GM12878 (cell line): ENCODE data around the gene SNX10. TPM values are rescaled to one million over a fixed set of nuclear protein-coding genes. Genes with fewer than 3 reads are reported as not detected.

Source experiments
- BCLAF1 ChIP-seq: fragments of 450-650 bp; IDR thresholded peaks from 2 replicates; pipeline ENCODE4 v1.6.1; 2017; ENCODE audit warnings: antibody characterized with exemption, mild to moderate bottlenecking, moderate library complexity
- CHD1 ChIP-seq: IDR thresholded peaks from 2 replicates; pipeline ENCODE4 v1.6.1; 2012; ENCODE audit warnings: low read depth, low read length, improper control_type of control experiment
- CHD2 ChIP-seq: IDR thresholded peaks from 2 replicates; pipeline ENCODE4 v1.6.1; 2011; ENCODE audit warnings: low read depth, low read length, improper control_type of control experiment, borderline replicate concordance
- GATAD2B ChIP-seq: fragments of 450-650 bp; conservative IDR thresholded peaks from 2 replicates; pipeline ENCODE4 v1.6.1; 2017; ENCODE audit warnings: low read depth, mild to moderate bottlenecking, moderate library complexity
- IRF4 ChIP-seq: IDR thresholded peaks from 2 replicates; pipeline ENCODE4 v1.6.1; 2011; ENCODE audit warnings: low read depth, low read length
- LARP7 ChIP-seq: fragments of 450-650 bp; IDR thresholded peaks from 2 replicates; pipeline ENCODE4 v1.6.1; 2017; ENCODE audit warnings: mild to moderate bottlenecking
- MEF2B ChIP-seq: fragments of 450-650 bp; IDR thresholded peaks from 2 replicates; pipeline ENCODE4 v1.6.1; 2018; ENCODE audit warnings: mild to moderate bottlenecking, moderate library complexity; ENCODE audit not compliant: partially characterized antibody, poor library complexity, severe bottlenecking
- MLLT1 ChIP-seq: fragments of 450-650 bp; IDR thresholded peaks from 2 replicates; pipeline ENCODE4 v1.6.1; 2016; ENCODE audit warnings: mild to moderate bottlenecking
- MTA2 ChIP-seq: fragments of 450-650 bp; IDR thresholded peaks from 2 replicates; pipeline ENCODE4 v1.6.1; 2016; ENCODE audit warnings: low read depth, mild to moderate bottlenecking, moderate library complexity
- MTA3 ChIP-seq: IDR thresholded peaks from 2 replicates; pipeline ENCODE4 v1.6.1; 2012; ENCODE audit warnings: low read length, inconsistent platforms, borderline replicate concordance
- PAX8 ChIP-seq: fragments of 450-650 bp; IDR thresholded peaks from 2 replicates; pipeline ENCODE4 v1.6.1; 2017; ENCODE audit warnings: mild to moderate bottlenecking, moderate library complexity
- PKNOX1 ChIP-seq: fragments of 450-650 bp; IDR thresholded peaks from 2 replicates; pipeline ENCODE4 v1.6.1; 2016; ENCODE audit warnings: mild to moderate bottlenecking
- SIN3A ChIP-seq: IDR thresholded peaks from 2 replicates; pipeline ENCODE4 v1.6.1; 2012; ENCODE audit warnings: low read depth, low read length, improper control_type of control experiment
- SMAD1 ChIP-seq: fragments of 450-650 bp; IDR thresholded peaks from 2 replicates; pipeline ENCODE4 v1.6.1; 2018; ENCODE audit warnings: mild to moderate bottlenecking, low read depth; ENCODE audit not compliant: partially characterized antibody
- SMARCA5 ChIP-seq: fragments of 450-650 bp; IDR thresholded peaks from 2 replicates; pipeline ENCODE4 v1.6.1; 2017; ENCODE audit warnings: mild to moderate bottlenecking
- SPI1 ChIP-seq: IDR thresholded peaks from 2 replicates; pipeline ENCODE4 v1.6.1; 2011; ENCODE audit warnings: low read depth, mild to moderate bottlenecking, low read length, moderate library complexity, borderline replicate concordance; ENCODE audit not compliant: insufficient read depth
- TCF12 ChIP-seq: IDR thresholded peaks from 2 replicates; pipeline ENCODE4 v1.6.1; 2011; ENCODE audit warnings: low read depth, mild to moderate bottlenecking, low read length
- TCF3 ChIP-seq: IDR thresholded peaks from 2 replicates; pipeline ENCODE4 v1.6.1; 2012; ENCODE audit warnings: low read depth, mild to moderate bottlenecking, low read length, borderline replicate concordance; ENCODE audit not compliant: insufficient read depth
- TCF7 ChIP-seq: IDR thresholded peaks from 2 replicates; pipeline ENCODE4 v1.6.1; 2014; ENCODE audit warnings: antibody characterized with exemption, borderline replicate concordance
- YY1 ChIP-seq: IDR thresholded peaks from 2 replicates; pipeline ENCODE4 v1.6.1; 2011; ENCODE audit warnings: low read depth, mild to moderate bottlenecking, low read length
- ZBTB40 ChIP-seq: fragments of 450-650 bp; IDR thresholded peaks from 2 replicates; pipeline ENCODE4 v1.6.1; 2016; ENCODE audit warnings: mild to moderate bottlenecking, moderate library complexity, borderline replicate concordance
- polyA plus RNA-seq, 11 experiments: library from polyadenylated mRNA; depleted of rRNA in 4 of 11; unstranded in 6 of 11; stranded (reverse) in 5 of 11; fragments of >200 nt; fragmentation: Nextera tagmentation in 4 of 11; fragmentation: Illumina TruSeq in 1 of 11; extraction: Ambion mirVana in 4 of 11; extraction: Trizol in 1 of 11; gene quantifications; 1 replicate in 1 of 11; 2 replicates in 10 of 11; pipeline versions ENCODE4 v1.2.1 to v1.2.3, GENCODE V29; 2011 to 2016; ENCODE audit warnings: inconsistent platforms in 2 of 11, missing spikeins in 2 of 11, low read depth in 1 of 11
- total RNA-seq, 4 experiments: library from RNA; depleted of rRNA in 3 of 4; stranded (reverse); fragments of >200 nt in 3 of 4; fragmentation: Illumina TruSeq in 1 of 4; extraction: Trizol in 1 of 4; gene quantifications; 2 replicates each; pipeline versions ENCODE4 v1.2.1 to v1.2.3, GENCODE V29; 2013 to 2021

Gene SNX10
- total and polyA plus RNA-seq, 10 of the 15 experiments (the other 5 are each of a cell fraction or from before 2014, with no cell fraction given), result 22.0 to 56.2 (median 30.1) TPM

- TF ChIP-seq TCF3, result no peak
- no peak for TF ChIP-seq TCF12
- TF ChIP-seq SMARCA5, result 0 out of 2 replicates have a peak, but pooled peaks have one; percentile 57
- TF ChIP-seq PAX8, result no peak
- 0 out of 2 replicates have a peak, but pooled peaks have one; percentile 37 for TF ChIP-seq ZBTB40
- TF ChIP-seq GATAD2B, result peak; percentile 72; the same call in 1 of the 2 replicates
- 0 out of 2 replicates have a peak, but pooled peaks have one; percentile 88 for TF ChIP-seq CHD1
- peak; percentile 51; the same call in 1 of the 2 replicates for TF ChIP-seq MLLT1
- no peak for TF ChIP-seq BCLAF1
- TF ChIP-seq SPI1, result peak; percentile 90
- no peak for TF ChIP-seq IRF4
- 0 out of 2 replicates have a peak, but pooled peaks have one; percentile 62 for TF ChIP-seq SIN3A
- TF ChIP-seq YY1, result peak; percentile 91
- TF ChIP-seq CHD2, result no peak
- TF ChIP-seq MTA2, result peak; percentile 74
- TF ChIP-seq MTA3, result peak; percentile 60; the same call in 1 of the 2 replicates
- TF ChIP-seq SMAD1, result no peak
- peak; percentile 76 for TF ChIP-seq PKNOX1
- no peak for TF ChIP-seq TCF7
- no peak for TF ChIP-seq LARP7
- TF ChIP-seq MEF2B, result peak; percentile 56
Measured at GRCh38 chr7:26293569-26294308, 2.1 kb downstream of the SNX10 start (continued).
